GM12878 (cell line): Measurements from ENCODE around the gene ANO2. TPM values are rescaled to one million over a fixed set of nuclear protein-coding genes. Genes with fewer than 3 reads are reported as not detected.

ENCODE experiments used
- ATAC-seq: fragments of 200-7000 bp; cut with Tn5 transposase; 3 replicates; pipeline ENCODE4 v1.9.1; 2020; ENCODE audit warnings: mild to moderate bottlenecking, moderate library complexity
- BruUV-seq: library from RNA; stranded (reverse); fragments of 400-500 nt; replicated peaks from 2 replicates; lab custom pipeline; 2021; lab: Mats Ljungman, UMichigan
- CTCF ChIA-PET: fragments of 300-600 bp; sonication (Branson Sonifier 250); formaldehyde crosslinking; extraction: SDS; loops from one replicate; lab custom pipeline; 2021; ENCODE audit warnings: inconsistent platforms; lab: Yijun Ruan, JAX
- POLR2A ChIA-PET: fragments of 350-600 bp; formaldehyde crosslinking; extraction: SDS; loops from one replicate; lab custom pipeline; 2021; ENCODE audit warnings: inconsistent platforms; lab: Charles Lee
- RAD21 ChIA-PET: fragments of 300-600 bp; sonication (Branson Sonifier 250); formaldehyde crosslinking; loops from one replicate; lab custom pipeline; 2023; ENCODE audit warnings: antibody characterized with exemption; ENCODE audit not compliant: unreplicated experiment; lab: Charles Lee
- SMC1A ChIA-PET: fragments of 300-600 bp; sonication (Branson Sonifier 250); formaldehyde crosslinking; loops from one replicate; lab custom pipeline; 2023; ENCODE audit not compliant: unreplicated experiment, uncharacterized antibody; lab: Charles Lee
- DNase-seq: peaks from one replicate; pipeline ENCODE4 v3.0.0-alpha.2; 2011; ENCODE audit warnings: low read depth, low spot score
- FAIRE-seq: peaks from 3 replicates; lab custom pipeline; 2011; peaks lifted over from hg19 to GRCh38; lab: Jason Lieb, UNC
- H2AFZ ChIP-seq: 2 replicates; pipeline ENCODE4 v1.6.0; 2011; ENCODE audit warnings: low read depth, low read length, control low read depth; ENCODE audit not compliant: control insufficient read depth
- H3K27ac ChIP-seq: 2 replicates; pipeline ENCODE4 v1.5.1; 2011; ENCODE audit warnings: control low read depth; ENCODE audit not compliant: control insufficient read depth, insufficient read depth
- H3K27me3 ChIP-seq, 2 experiments: replicated peaks in 1 of 2; 2 replicates each; pipeline versions ENCODE4 v1.6.0 to v1.6.1; 2011; ENCODE audit warnings: low read length in 1 of 2; ENCODE audit not compliant: control insufficient read depth in 2 of 2, insufficient read depth in 2 of 2
- H3K36me3 ChIP-seq, 2 experiments: 2 replicates each; pipeline ENCODE4 v1.5.1; 2011; ENCODE audit warnings: low read length in 1 of 2; ENCODE audit not compliant: control insufficient read depth in 2 of 2, insufficient read depth in 2 of 2
- H3K4me1 ChIP-seq: 2 replicates; pipeline ENCODE4 v1.6.1; 2011; ENCODE audit warnings: mild to moderate bottlenecking, low read length, moderate library complexity, mixed read lengths; ENCODE audit not compliant: control insufficient read depth, insufficient read depth
- H3K4me2 ChIP-seq: 2 replicates; pipeline ENCODE4 v1.6.0; 2011; ENCODE audit warnings: control low read depth; ENCODE audit not compliant: control insufficient read depth, insufficient read depth
- H3K4me3 ChIP-seq: fragments of 200-600 bp; sonication (generic); 2 replicates; pipeline ENCODE4 v1.5.1; 2016
- H3K79me2 ChIP-seq: 2 replicates; pipeline ENCODE4 v1.6.0; 2011; ENCODE audit warnings: low read length; ENCODE audit not compliant: control insufficient read depth, insufficient read depth
- H3K9ac ChIP-seq: 2 replicates; pipeline ENCODE4 v1.8.0; 2011; ENCODE audit warnings: low read length, control low read depth, mixed read lengths; ENCODE audit not compliant: control insufficient read depth, insufficient read depth
- H3K9me3 ChIP-seq: replicated peaks from 3 replicates; pipeline ENCODE4 v1.5.1; 2011; ENCODE audit warnings: mild to moderate bottlenecking, low read length; ENCODE audit not compliant: control insufficient read depth, insufficient read depth
- H4K20me1 ChIP-seq: 2 replicates; pipeline ENCODE4 v1.6.0; 2011; ENCODE audit not compliant: control insufficient read depth, insufficient read depth
- ASH2L ChIP-seq: fragments of 300-600, 200-600 bp; sonication (generic); IDR thresholded peaks from 2 replicates; pipeline ENCODE4 v1.6.1; 2017; ENCODE audit warnings: low read depth, mild to moderate bottlenecking, borderline replicate concordance
- CHD4 ChIP-seq: fragments of 200-600 bp; sonication (generic); IDR thresholded peaks from 2 replicates; pipeline ENCODE4 v1.6.1; 2016; ENCODE audit warnings: mild to moderate bottlenecking
- EGR1 ChIP-seq, 2 experiments: IDR thresholded peaks; 1 replicate in 1 of 2; 2 replicates in 1 of 2; pipeline ENCODE4 v1.6.1; 2011 to 2012; ENCODE audit warnings: low read depth in 2 of 2, low read length in 2 of 2, borderline replicate concordance in 1 of 2, mild to moderate bottlenecking in 1 of 2, moderate library complexity in 1 of 2
- MEF2B ChIP-seq: fragments of 450-650 bp; IDR thresholded peaks from 2 replicates; pipeline ENCODE4 v1.6.1; 2018; ENCODE audit warnings: mild to moderate bottlenecking, moderate library complexity; ENCODE audit not compliant: partially characterized antibody, poor library complexity, severe bottlenecking
- NFIC ChIP-seq: IDR thresholded peaks from 2 replicates; pipeline ENCODE4 v1.6.1; 2012; ENCODE audit warnings: low read depth, mild to moderate bottlenecking, inconsistent platforms, low read length, moderate library complexity
- NRF1 ChIP-seq: conservative IDR thresholded peaks from 2 replicates; pipeline ENCODE4 v1.6.1; 2011; ENCODE audit warnings: mild to moderate bottlenecking, low read depth, low read length, improper control_type of control experiment
- POLR2A ChIP-seq: IDR thresholded peaks from 2 replicates; pipeline ENCODE4 v1.6.1; 2011; ENCODE audit warnings: low read depth, mild to moderate bottlenecking, low read length
- RELB ChIP-seq: fragments of 450-650 bp; IDR thresholded peaks from 2 replicates; pipeline ENCODE4 v1.6.1; 2017; ENCODE audit warnings: low read depth, mild to moderate bottlenecking, moderate library complexity
- SP1 ChIP-seq: IDR thresholded peaks from one replicate; pipeline ENCODE4 v1.6.1; 2011; ENCODE audit warnings: low read depth, low read length
- SREBF2 ChIP-seq: IDR thresholded peaks from 2 replicates; pipeline ENCODE4 v1.6.1; 2012; ENCODE audit warnings: mild to moderate bottlenecking, low read length
- STAT3 ChIP-seq: IDR thresholded peaks from 2 replicates; pipeline ENCODE4 v1.6.1; 2011; ENCODE audit warnings: low read depth, low read length, improper control_type of control experiment
- TARDBP ChIP-seq: IDR thresholded peaks from 2 replicates; pipeline ENCODE4 v1.6.1; 2016; ENCODE audit warnings: borderline replicate concordance
- TBL1XR1 ChIP-seq: IDR thresholded peaks from 2 replicates; pipeline ENCODE4 v1.6.1; 2012; ENCODE audit warnings: low read depth, low read length, improper control_type of control experiment
- USF2 ChIP-seq: IDR thresholded peaks from 2 replicates; pipeline ENCODE4 v1.6.1; 2011; ENCODE audit warnings: low read depth, low read length, improper control_type of control experiment, borderline replicate concordance
- ZBTB11 ChIP-seq: fragments of 450-650 bp; formaldehyde crosslinking; IDR thresholded peaks from 2 replicates; pipeline ENCODE4 v1.5.0; 2022; ENCODE audit warnings: mild to moderate bottlenecking, missing genetic modification characterization
- ZNF274 ChIP-seq: IDR thresholded peaks from one replicate; pipeline ENCODE4 v1.8.0; 2011; ENCODE audit not compliant: insufficient read length, insufficient read depth
- WGBS: methylation state at CpG from one replicate; pipeline ENCODE4 v1.1.6; 2016; ENCODE audit warnings: low lambda C conversion rate; ENCODE audit not compliant: insufficient replicate concordance, insufficient coverage; ENCODE audit errors: missing lambda C conversion rate; 5-methylcytosine and 5-hydroxymethylcytosine counted together
- in situ Hi-C: fragments of 300-500 bp; cut with MboI; formaldehyde crosslinking; loops from 9 replicates; pipeline ENCODE4 v1.14.3; 2018; ENCODE audit warnings: mixed read lengths
- intact Hi-C: fragments of 100-400 bp; cut with micrococcal nuclease; formaldehyde crosslinking; loops from one replicate; pipeline ENCODE4 v1.14.2; 2022; ENCODE audit not compliant: unreplicated experiment
- polyA plus RNA-seq, 11 experiments: library from polyadenylated mRNA; depleted of rRNA in 4 of 11; unstranded in 6 of 11; stranded (reverse) in 5 of 11; fragments of >200 nt; fragmentation: Nextera tagmentation in 4 of 11; fragmentation: Illumina TruSeq in 1 of 11; extraction: Ambion mirVana in 4 of 11; extraction: Trizol in 1 of 11; gene quantifications; 1 replicate in 1 of 11; 2 replicates in 10 of 11; pipeline versions ENCODE4 v1.2.1 to v1.2.3, GENCODE V29; 2011 to 2016; ENCODE audit warnings: inconsistent platforms in 2 of 11, missing spikeins in 2 of 11, low read depth in 1 of 11
- total RNA-seq, 4 experiments: library from RNA; depleted of rRNA in 3 of 4; stranded (reverse); fragments of >200 nt in 3 of 4; fragmentation: Illumina TruSeq in 1 of 4; extraction: Trizol in 1 of 4; gene quantifications; 2 replicates each; pipeline versions ENCODE4 v1.2.1 to v1.2.3, GENCODE V29; 2013 to 2021

The ANO2 gene
- total and polyA plus RNA-seq, 10 of the 15 experiments (the other 5 are each of a cell fraction or from before 2014, with no cell fraction given): not detected

GRCh38 chr12:5568325-5568981 is 376.6 kb downstream of the ANO2 start:
- Histone ChIP-seq H3K4me2 (no peak overlapping the region), H2AFZ (no peak overlapping the region), H3K27ac (no peak overlapping the region), H3K27me3 (peaks cover 0 to 2% of the 10 kb centered on the region in 2 experiments; a peak in 2 of 4 replicates), H3K4me3 (no peak overlapping the region), H3K4me1 (no peaks in the 10 kb centered on the region), H3K9me3 (no peaks in the 10 kb centered on the region), H3K9ac (no peak overlapping the region), H3K79me2 (no peaks in the 10 kb centered on the region), H4K20me1 (no peaks in the 10 kb centered on the region), H3K36me3 (no peaks in the 10 kb centered on the region)
- CTCF ChIA-PET: no interaction called here
- DNase-seq (no peak), ATAC-seq (no peak), FAIRE-seq (no peak)
- POLR2A ChIA-PET: no interaction called here
- intact Hi-C loops (no loop called here), in situ Hi-C loops (no loop called here)
- TF ChIP-seq TBL1XR1 (no peak), RELB (no peak), SREBF2 (no peak), SP1 (no peak), NFIC (no peak), POLR2A (no peak), STAT3 (no peak), ZNF274 (no peak), USF2 (no peak), ASH2L (no peak), TARDBP (no peak), EGR1 (IDR thresholded peaks at IDR 0.05; ENCODE audit: borderline replicate concordance in 1 of 2, low read depth in 2 of 2, low read length in 2 of 2) (no peak), ZBTB11 (no peak), CHD4 (no peak), NRF1 (no peak), MEF2B (no peak)
- WGBS: 56% methylated on average over 17 of the region's 17 CpGs
- RAD21 ChIA-PET: no interaction called here
- no TSS peak for BruUV-seq
- SMC1A ChIA-PET: no interaction called here
